Nephron (organoid): ENCODE measurements around the gene ENTR1.

ENCODE experiments used
- H3K27ac Mint-ChIP-seq, 3 experiments: 2 replicates each; pipeline ENCODE4 v1.8.0; 2020; ENCODE audit warnings: mixed read lengths in 3 of 3, mild to moderate bottlenecking in 2 of 3, moderate library complexity in 1 of 3
- H3K27me3 Mint-ChIP-seq: 2 replicates; pipeline ENCODE4 v1.8.0; 2021; ENCODE audit warnings: low read depth, mild to moderate bottlenecking, moderate library complexity, mixed read lengths
- H3K36me3 Mint-ChIP-seq: 2 replicates; pipeline ENCODE4 v1.8.0; 2020; ENCODE audit warnings: low read depth, mixed read lengths
- H3K4me1 Mint-ChIP-seq: 2 replicates; pipeline ENCODE4 v1.8.0; 2020; ENCODE audit warnings: mixed read lengths
- H3K4me3 Mint-ChIP-seq, 3 experiments: 2 replicates each; pipeline ENCODE4 v1.8.0; 2020; ENCODE audit warnings: mild to moderate bottlenecking in 3 of 3, mixed read lengths in 3 of 3, moderate library complexity in 2 of 3
- H3K9me3 Mint-ChIP-seq: 2 replicates; pipeline ENCODE4 v1.8.0; 2020; ENCODE audit warnings: mixed read lengths
- TF ChIP-seq, protein P1 (sequence below), 3 experiments: fragments of 200-600 bp; sonication (generic); IDR thresholded peaks; one replicate each; pipeline ENCODE4 v1.5.0; 2021; ENCODE audit warnings: antibody characterized with exemption in 3 of 3; ENCODE audit not compliant: unreplicated experiment in 3 of 3

The ENTR1 gene

DNA sequence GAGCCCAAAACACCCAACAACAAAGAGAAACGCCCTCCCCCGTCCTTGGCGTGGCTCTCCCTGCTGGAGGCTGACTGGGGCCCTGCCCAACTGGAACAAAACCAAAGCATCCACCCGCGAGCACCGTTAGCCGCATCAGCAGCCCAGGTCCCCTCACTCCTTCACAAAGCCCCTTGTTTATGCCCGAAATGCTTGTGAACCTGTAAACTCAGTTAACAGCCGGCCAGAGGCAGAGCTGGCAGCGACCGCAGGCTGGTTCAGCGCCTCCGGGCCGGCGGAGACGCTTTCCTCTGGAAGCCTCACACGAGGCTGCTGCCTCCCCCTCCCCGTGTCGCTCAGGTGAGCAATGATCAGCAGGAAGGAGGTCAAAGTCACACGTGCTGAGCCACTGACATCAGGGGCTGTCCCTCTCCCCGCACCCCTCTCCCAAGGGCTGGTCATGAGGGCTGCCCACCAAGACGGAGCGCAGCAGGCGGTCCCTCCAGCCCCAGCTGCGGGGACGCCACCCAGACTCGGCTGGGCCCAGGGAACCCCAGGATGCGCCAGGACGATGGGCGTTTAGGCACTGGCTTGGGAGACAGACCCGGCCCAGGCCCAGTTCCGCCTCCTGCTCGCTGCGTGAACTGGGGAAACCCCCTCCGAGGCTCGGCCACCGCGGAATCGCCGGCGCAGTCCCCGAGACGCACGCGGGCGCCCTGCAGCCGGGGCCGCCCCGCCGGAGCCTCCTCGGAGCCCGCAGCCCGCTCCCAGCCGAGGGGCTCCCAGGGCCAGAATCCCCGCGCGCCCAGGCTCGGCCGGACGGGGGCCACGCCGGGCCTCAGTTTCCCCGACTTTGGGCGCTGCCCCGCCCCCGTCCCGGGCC is 11.0 kb downstream of the ENTR1 start:
- Mint-ChIP-seq H3K27ac (peak overlapping the region in 2 of 3 experiments; percentile 68 to 82), H3K27me3 (no peaks in the 10 kb centered on the region), H3K9me3 (no peaks in the 10 kb centered on the region), H3K4me3 (peak overlapping the region; percentile 86 to 94 (median 88)), H3K4me1 (peaks cover 9% of the 10 kb centered on the region), H3K36me3 (peaks cover 28% of the 10 kb centered on the region)
- TF ChIP-seq, protein P1, sequence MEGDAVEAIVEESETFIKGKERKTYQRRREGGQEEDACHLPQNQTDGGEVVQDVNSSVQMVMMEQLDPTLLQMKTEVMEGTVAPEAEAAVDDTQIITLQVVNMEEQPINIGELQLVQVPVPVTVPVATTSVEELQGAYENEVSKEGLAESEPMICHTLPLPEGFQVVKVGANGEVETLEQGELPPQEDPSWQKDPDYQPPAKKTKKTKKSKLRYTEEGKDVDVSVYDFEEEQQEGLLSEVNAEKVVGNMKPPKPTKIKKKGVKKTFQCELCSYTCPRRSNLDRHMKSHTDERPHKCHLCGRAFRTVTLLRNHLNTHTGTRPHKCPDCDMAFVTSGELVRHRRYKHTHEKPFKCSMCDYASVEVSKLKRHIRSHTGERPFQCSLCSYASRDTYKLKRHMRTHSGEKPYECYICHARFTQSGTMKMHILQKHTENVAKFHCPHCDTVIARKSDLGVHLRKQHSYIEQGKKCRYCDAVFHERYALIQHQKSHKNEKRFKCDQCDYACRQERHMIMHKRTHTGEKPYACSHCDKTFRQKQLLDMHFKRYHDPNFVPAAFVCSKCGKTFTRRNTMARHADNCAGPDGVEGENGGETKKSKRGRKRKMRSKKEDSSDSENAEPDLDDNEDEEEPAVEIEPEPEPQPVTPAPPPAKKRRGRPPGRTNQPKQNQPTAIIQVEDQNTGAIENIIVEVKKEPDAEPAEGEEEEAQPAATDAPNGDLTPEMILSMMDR (IDR thresholded peaks at IDR 0.05; ENCODE audit: unreplicated experiment in 3 of 3), result no peak

DNA sequence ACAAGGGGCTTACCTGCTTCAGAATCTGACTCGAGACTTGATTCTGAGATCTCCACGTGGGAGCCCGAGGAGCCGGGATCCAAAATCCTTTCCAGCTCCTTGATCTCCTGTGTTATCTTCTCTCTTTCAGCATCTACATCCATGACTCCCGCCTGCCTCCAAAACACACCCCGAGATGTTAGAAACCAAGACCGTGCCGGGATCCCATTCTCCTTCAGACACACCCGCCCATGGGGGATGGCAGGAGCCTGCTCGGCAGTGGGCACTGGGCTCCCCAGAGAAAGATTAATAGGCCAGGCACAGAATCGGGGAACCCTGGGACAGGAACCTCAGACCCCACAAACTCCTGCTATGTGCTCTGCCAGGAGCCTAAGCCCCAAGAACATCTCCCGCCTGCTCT is 12.1 kb downstream of the ENTR1 start:
- peaks cover 9% of the 10 kb centered on the region for H3K4me1 Mint-ChIP-seq
- no peaks in the 10 kb centered on the region for H3K9me3 Mint-ChIP-seq
- peaks cover 29% of the 10 kb centered on the region for H3K36me3 Mint-ChIP-seq
- TF ChIP-seq, protein P1 (IDR thresholded peaks at IDR 0.05; ENCODE audit: unreplicated experiment in 3 of 3), result no peak
- peak overlapping the region; percentile 86 to 94 (median 88) for H3K4me3 Mint-ChIP-seq
- no peaks in the 10 kb centered on the region for H3K27me3 Mint-ChIP-seq
- H3K27ac Mint-ChIP-seq, result no peak overlapping the region

DNA sequence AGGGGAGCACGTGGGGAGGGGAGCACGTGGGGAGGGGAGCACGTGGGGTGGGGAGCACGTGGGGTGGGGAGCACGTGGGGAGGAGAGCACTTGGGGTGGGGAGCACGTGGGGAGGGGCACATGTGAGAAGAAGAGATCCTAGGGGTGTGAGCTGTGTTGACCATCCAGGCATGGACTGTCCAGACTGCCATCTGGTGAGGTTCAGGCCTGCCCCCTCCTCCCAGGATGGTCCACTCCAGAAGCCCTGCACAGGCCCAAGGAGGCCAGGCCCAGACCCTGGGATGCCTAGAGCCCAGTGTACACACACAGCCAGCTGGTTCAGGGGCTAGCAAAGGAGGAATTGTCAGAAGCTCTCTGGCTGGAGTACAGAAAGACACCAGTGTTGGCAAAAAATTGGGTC is 12.8 kb downstream of the ENTR1 start:
- H3K27me3 Mint-ChIP-seq, result no peaks in the 10 kb centered on the region
- H3K9me3 Mint-ChIP-seq, result no peaks in the 10 kb centered on the region
- no peak overlapping the region for H3K4me3 Mint-ChIP-seq
- TF ChIP-seq, protein P1 (IDR thresholded peaks at IDR 0.05; ENCODE audit: unreplicated experiment in 3 of 3), result no peak
- peaks cover 9% of the 10 kb centered on the region for H3K4me1 Mint-ChIP-seq
- H3K36me3 Mint-ChIP-seq, result peaks cover 28% of the 10 kb centered on the region
- H3K27ac Mint-ChIP-seq, result no peak overlapping the region

DNA sequence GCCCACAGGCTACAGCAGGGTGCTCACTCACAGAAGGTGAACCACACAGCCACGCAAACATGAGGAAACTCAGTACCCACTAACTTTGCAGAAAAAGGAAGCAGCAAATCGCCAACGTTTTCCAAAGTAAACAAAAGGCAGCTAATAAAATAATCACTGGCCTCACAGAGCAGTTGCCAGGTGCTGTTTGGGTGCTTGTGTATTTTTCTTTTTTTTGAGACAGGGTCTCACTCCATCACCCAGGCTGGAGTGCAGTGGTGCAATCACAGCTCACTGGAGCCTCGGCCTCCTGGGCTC is 14.2 kb downstream of the ENTR1 start:
- H3K4me1 Mint-ChIP-seq, result peaks cover 9% of the 10 kb centered on the region
- TF ChIP-seq, protein P1 (IDR thresholded peaks at IDR 0.05; ENCODE audit: unreplicated experiment in 3 of 3), result no peak
- H3K27me3 Mint-ChIP-seq, result no peaks in the 10 kb centered on the region
- H3K4me3 Mint-ChIP-seq, result peak overlapping the region in 2 of 3 experiments; percentile 67 to 71
- H3K9me3 Mint-ChIP-seq, result no peaks in the 10 kb centered on the region
- H3K36me3 Mint-ChIP-seq, result peaks cover 29% of the 10 kb centered on the region
- H3K27ac Mint-ChIP-seq, result no peak overlapping the region

DNA sequence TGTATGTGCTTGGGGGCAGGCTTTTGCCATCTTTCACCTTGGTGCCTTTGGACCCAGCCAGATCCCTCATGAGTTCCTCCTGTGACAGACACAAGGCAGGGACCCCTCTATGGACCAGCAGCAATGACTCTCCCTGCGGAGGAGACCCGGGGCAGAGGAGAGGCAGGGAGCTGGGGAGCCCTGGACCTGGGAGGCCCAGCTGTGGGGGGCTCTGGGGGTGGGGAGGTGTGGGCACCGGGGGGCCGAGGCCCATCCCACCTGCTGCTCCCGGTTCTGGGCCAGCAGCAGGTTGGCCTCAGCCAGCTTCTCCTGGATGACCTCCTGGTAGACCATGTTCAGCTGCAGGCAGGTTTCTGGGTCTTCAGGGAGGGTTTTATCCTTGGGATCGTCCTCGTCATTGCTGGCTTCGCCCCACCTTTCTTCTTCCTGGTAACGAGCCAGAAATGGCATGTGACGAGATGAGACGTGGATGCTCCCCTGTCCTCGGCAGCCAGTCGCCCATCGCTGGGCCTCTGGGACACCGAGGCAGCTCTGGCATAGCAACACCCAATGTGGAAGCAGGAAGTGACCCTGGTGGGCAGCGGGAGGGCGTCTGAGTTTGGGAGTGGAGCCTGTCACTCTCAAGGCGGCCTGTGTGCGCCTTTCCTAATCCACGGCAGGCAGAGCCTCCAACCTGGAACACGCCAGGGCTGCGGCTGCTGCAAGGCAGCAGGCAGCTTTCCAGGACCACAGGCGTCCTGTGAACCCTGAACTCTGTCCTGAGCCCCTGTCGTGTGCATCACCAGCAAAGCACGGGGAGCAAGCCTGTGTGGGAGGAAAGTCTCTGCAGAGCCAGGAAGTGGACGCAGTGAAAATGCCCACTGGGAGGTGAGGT is 14.8 kb downstream of the ENTR1 start:
- peaks cover 9% of the 10 kb centered on the region for H3K4me1 Mint-ChIP-seq

More for the DNA sequence above, 14.8 kb downstream of the ENTR1 start:
- Mint-ChIP-seq H3K9me3 (no peaks in the 10 kb centered on the region), H3K4me3 (peak overlapping the region in 1 of 3 experiments; percentile 28), H3K27ac (no peak overlapping the region), H3K27me3 (no peaks in the 10 kb centered on the region), H3K36me3 (peaks cover 31% of the 10 kb centered on the region)
- TF ChIP-seq, protein P1 (IDR thresholded peaks at IDR 0.05; ENCODE audit: unreplicated experiment in 3 of 3), result no peak
